HepG2 (cell line): ENCODE measurements around the gene PLB1. TPM values are rescaled to one million over a fixed set of nuclear protein-coding genes. Genes with fewer than 3 reads are reported as not detected.

Source experiments
- ATAC-seq: fragments of 200-7000 bp; cut with Tn5 transposase; 3 replicates; pipeline ENCODE4 v1.9.1; 2020; ENCODE audit warnings: mild to moderate bottlenecking, moderate library complexity
- BruUV-seq: library from RNA; stranded (reverse); fragments of 400-500 nt; replicated peaks from 2 replicates; lab custom pipeline; 2021; lab: Mats Ljungman, UMichigan
- CTCF ChIA-PET: fragments of 300-600 bp; formaldehyde crosslinking; extraction: SDS; loops from one replicate; lab custom pipeline; 2021; ENCODE audit warnings: low total read pairs, inconsistent platforms, low intra/inter-chr PET ratio; lab: Yijun Ruan, JAX
- POLR2A ChIA-PET: fragments of 350-600 bp; sonication (Branson Sonifier 250); formaldehyde crosslinking; loops from one replicate; lab custom pipeline; 2020; ENCODE audit warnings: antibody characterized with exemption, inconsistent platforms; lab: Yijun Ruan, JAX
- DNase-seq: peaks from one replicate; pipeline ENCODE4 v3.0.0-alpha.2; 2015; ENCODE audit warnings: low spot score
- FAIRE-seq: peaks from 3 replicates; lab custom pipeline; 2011; peaks lifted over from hg19 to GRCh38; lab: Jason Lieb, UNC
- H2AFZ ChIP-seq: one replicate; pipeline ENCODE4 v1.6.1; 2011; ENCODE audit warnings: low read length, inconsistent platforms
- H3K27ac ChIP-seq: fragments of 300-600 bp; 3 replicates; pipeline ENCODE4 v1.8.0; 2011; ENCODE audit warnings: mixed run types, mild to moderate bottlenecking, mixed read lengths, low read length, inconsistent platforms; ENCODE audit not compliant: insufficient read depth; ENCODE audit errors: extremely low read length
- H3K27me3 ChIP-seq, 2 experiments: fragments of 200-600 bp in 1 of 2; 2 replicates in 1 of 2; 3 replicates in 1 of 2; pipeline versions ENCODE4 v1.6.0 to v1.8.0; 2011; ENCODE audit warnings: low read length in 2 of 2, mild to moderate bottlenecking in 2 of 2, moderate library complexity in 2 of 2, inconsistent platforms in 1 of 2; ENCODE audit not compliant: insufficient read depth in 2 of 2, control insufficient read depth in 1 of 2
- H3K36me3 ChIP-seq, 2 experiments: fragments of 200-600 bp in 1 of 2; replicated peaks in 1 of 2; 2 replicates in 1 of 2; 3 replicates in 1 of 2; pipeline versions ENCODE4 v1.5.1 to v1.8.0; 2011; ENCODE audit warnings: low read length in 2 of 2, inconsistent platforms in 1 of 2; ENCODE audit not compliant: insufficient read depth in 2 of 2, control insufficient read depth in 1 of 2
- H3K4me1 ChIP-seq: 2 replicates; pipeline ENCODE4 v1.5.1; 2012; ENCODE audit warnings: low read length, inconsistent platforms; ENCODE audit not compliant: insufficient read depth
- H3K4me2 ChIP-seq: 2 replicates; pipeline ENCODE4 v1.6.0; 2011; ENCODE audit warnings: low read depth, low read length, inconsistent platforms
- H3K4me3 ChIP-seq, 3 experiments: fragments of 200-600 bp in 1 of 3; sonication (generic), shearing (Covaris generic) in 1 of 3; replicated peaks in 1 of 3; 2 replicates each; pipeline ENCODE4 v1.5.1; 2011 to 2016; ENCODE audit warnings: low read length in 3 of 3, inconsistent platforms in 2 of 3, low read depth in 2 of 3, mild to moderate bottlenecking in 2 of 3, control low read depth in 1 of 3, mixed read lengths in 1 of 3; ENCODE audit not compliant: insufficient read depth in 1 of 3
- H3K79me2 ChIP-seq: one replicate; pipeline ENCODE4 v1.6.1; 2011; ENCODE audit warnings: low read length, inconsistent platforms; ENCODE audit not compliant: insufficient read depth
- H3K9ac ChIP-seq: 2 replicates; pipeline ENCODE4 v1.6.0; 2011; ENCODE audit warnings: mild to moderate bottlenecking, low read depth, low read length, inconsistent platforms; ENCODE audit not compliant: insufficient read depth
- H3K9me3 ChIP-seq: 2 replicates; pipeline ENCODE4 v1.5.1; 2012; ENCODE audit warnings: mild to moderate bottlenecking, low read length
- H4K20me1 ChIP-seq: 2 replicates; pipeline ENCODE4 v1.6.0; 2011; ENCODE audit warnings: inconsistent platforms, mild to moderate bottlenecking, low read length, moderate library complexity; ENCODE audit not compliant: insufficient read depth
- ELF3 ChIP-seq: IDR thresholded peaks from 2 replicates; pipeline ENCODE4 v1.6.1; 2016; ENCODE audit warnings: missing genetic modification reagents, missing compliant biosample characterization
- IRF1 ChIP-seq: sonication (generic); formaldehyde crosslinking; IDR thresholded peaks from 2 replicates; pipeline ENCODE4 v1.4.0; 2020; ENCODE audit warnings: low read depth, mild to moderate bottlenecking, missing genetic modification reagents
- MXD3 ChIP-seq: IDR thresholded peaks from 2 replicates; pipeline ENCODE4 v1.6.1; 2016; ENCODE audit warnings: mild to moderate bottlenecking, missing biosample characterization, missing genetic modification reagents
- PPARG ChIP-seq: conservative IDR thresholded peaks from 2 replicates; pipeline ENCODE4 v1.6.1; 2016; ENCODE audit warnings: missing biosample characterization, missing genetic modification reagents
- TBX2 ChIP-seq: sonication (generic); formaldehyde crosslinking; IDR thresholded peaks from 2 replicates; pipeline ENCODE4 v1.5.0; 2020; ENCODE audit warnings: missing genetic modification reagents, mild to moderate bottlenecking, borderline replicate concordance
- ZGPAT ChIP-seq: IDR thresholded peaks from 2 replicates; pipeline ENCODE4 v1.6.1; 2016; ENCODE audit warnings: mild to moderate bottlenecking
- ZNF205 ChIP-seq: IDR thresholded peaks from 2 replicates; pipeline ENCODE4 v1.6.1; 2018; ENCODE audit warnings: missing biosample characterization, missing genetic modification reagents
- ZNF382 ChIP-seq: sonication (generic); formaldehyde crosslinking; IDR thresholded peaks from 2 replicates; pipeline ENCODE4 v1.5.0; 2020; ENCODE audit warnings: missing genetic modification reagents, mild to moderate bottlenecking, borderline replicate concordance
- ZNF570 ChIP-seq: sonication (generic); formaldehyde crosslinking; IDR thresholded peaks from 2 replicates; pipeline ENCODE4 v1.4.0; 2020; ENCODE audit warnings: mild to moderate bottlenecking, missing genetic modification reagents, borderline replicate concordance
- ZNF616 ChIP-seq: sonication (generic); formaldehyde crosslinking; IDR thresholded peaks from 2 replicates; pipeline ENCODE4 v1.5.0; 2020; ENCODE audit warnings: low read depth, mild to moderate bottlenecking, missing genetic modification reagents
- WGBS: methylation state at CpG from one replicate; pipeline ENCODE4 v1.1.6; 2017; ENCODE audit warnings: low lambda C conversion rate; 5-methylcytosine and 5-hydroxymethylcytosine counted together
- in situ Hi-C: cut with HindIII; loops from 2 replicates; pipeline ENCODE4 v1.10.0; 2017; ENCODE audit warnings: low pct_unique_long_range_greater_than_20kb; ENCODE audit not compliant: extremely low pct_ligation_motif_present
- intact Hi-C: fragments of 100-400 bp; cut with micrococcal nuclease; formaldehyde crosslinking; loops from one replicate; pipeline ENCODE4 v1.10.0; 2022; ENCODE audit not compliant: unreplicated experiment
- polyA plus RNA-seq, 8 experiments: library from polyadenylated mRNA; depleted of rRNA in 3 of 8; stranded (reverse) in 7 of 8; unstranded in 1 of 8; fragments of >200 nt; fragmentation: Illumina TruSeq in 4 of 8; extraction: Trizol in 4 of 8; gene quantifications; 2 replicates each; pipeline versions ENCODE4 v1.2.1 to v1.2.3, GENCODE V29; 2011 to 2016; ENCODE audit warnings: low read depth in 4 of 8, missing spikeins in 1 of 8, mixed read lengths in 1 of 8; ENCODE audit not compliant: insufficient read depth in 1 of 8
- total RNA-seq, 5 experiments: library from RNA; depleted of rRNA; stranded (reverse); fragments of >200 nt; fragmentation: Illumina TruSeq; extraction: Trizol; gene quantifications; 2 replicates each; pipeline ENCODE4 v1.2.3, GENCODE V29; 2016; ENCODE audit warnings: low read depth in 1 of 5
- TF ChIP-seq, protein P1 (sequence below): sonication (generic); formaldehyde crosslinking; IDR thresholded peaks from 2 replicates; pipeline ENCODE4 v1.4.0; 2020; ENCODE audit warnings: missing genetic modification reagents
- TF ChIP-seq, protein P2 (sequence below): sonication (generic); formaldehyde crosslinking; IDR thresholded peaks from 2 replicates; pipeline ENCODE4 v1.5.1; 2020; ENCODE audit warnings: missing genetic modification reagents, mild to moderate bottlenecking, borderline replicate concordance
- TF ChIP-seq, protein P3 (sequence below): sonication (generic); formaldehyde crosslinking; conservative IDR thresholded peaks from 2 replicates; pipeline ENCODE4 v1.4.0; 2020; ENCODE audit warnings: missing genetic modification reagents

Gene PLB1
- total and polyA plus RNA-seq, 2 of the 13 experiments (the other 11 are each of a cell fraction or from before 2014, with no cell fraction given): 0.20 to 1.8 TPM

GRCh38 chr2:28544405-28544921 lies 48.6 kb downstream of the PLB1 start:
- Histone ChIP-seq H3K9me3 (no peaks in the 10 kb centered on the region), H3K4me1 (peaks cover 46% of the 10 kb centered on the region), H3K27ac (peak overlapping the region; percentile 8), H3K9ac (peak overlapping the region; percentile 16), H2AFZ (no peak overlapping the region), H3K4me3 (peak overlapping the region; percentile 15 to 52 (median 17); a peak in 5 of 6 replicates), H3K36me3 (no peaks in the 10 kb centered on the region), H3K79me2 (no peaks in the 10 kb centered on the region), H4K20me1 (no peaks in the 10 kb centered on the region), H3K27me3 (peaks cover 0 to 13% of the 10 kb centered on the region in 2 experiments; a peak in 2 of 5 replicates), H3K4me2 (peak overlapping the region; percentile 80)
- ATAC-seq: peak; percentile 77
- ChIA-PET POLR2A (interaction anchor here (1.0 kb wide), 1 partner anchor 16 kb away, joined by 4 read pairs; no protein-coding TSS in a partner anchor), CTCF (no interaction called here)
- WGBS: under 1% methylated on average over 8 of the region's 8 CpGs
- no TSS peak for BruUV-seq
- DNase-seq: peak; percentile 92
- in situ Hi-C loops (no loop called here), intact Hi-C loops (no loop called here)
- FAIRE-seq: peak; percentile 90
- TF ChIP-seq IRF1 (CRISPR knock-in tag): no peak
- TF ChIP-seq, protein P1, sequence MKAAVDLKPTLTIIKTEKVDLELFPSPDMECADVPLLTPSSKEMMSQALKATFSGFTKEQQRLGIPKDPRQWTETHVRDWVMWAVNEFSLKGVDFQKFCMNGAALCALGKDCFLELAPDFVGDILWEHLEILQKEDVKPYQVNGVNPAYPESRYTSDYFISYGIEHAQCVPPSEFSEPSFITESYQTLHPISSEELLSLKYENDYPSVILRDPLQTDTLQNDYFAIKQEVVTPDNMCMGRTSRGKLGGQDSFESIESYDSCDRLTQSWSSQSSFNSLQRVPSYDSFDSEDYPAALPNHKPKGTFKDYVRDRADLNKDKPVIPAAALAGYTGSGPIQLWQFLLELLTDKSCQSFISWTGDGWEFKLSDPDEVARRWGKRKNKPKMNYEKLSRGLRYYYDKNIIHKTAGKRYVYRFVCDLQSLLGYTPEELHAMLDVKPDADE (CRISPR knock-in tag): no peak
- TF ChIP-seq, protein P2, sequence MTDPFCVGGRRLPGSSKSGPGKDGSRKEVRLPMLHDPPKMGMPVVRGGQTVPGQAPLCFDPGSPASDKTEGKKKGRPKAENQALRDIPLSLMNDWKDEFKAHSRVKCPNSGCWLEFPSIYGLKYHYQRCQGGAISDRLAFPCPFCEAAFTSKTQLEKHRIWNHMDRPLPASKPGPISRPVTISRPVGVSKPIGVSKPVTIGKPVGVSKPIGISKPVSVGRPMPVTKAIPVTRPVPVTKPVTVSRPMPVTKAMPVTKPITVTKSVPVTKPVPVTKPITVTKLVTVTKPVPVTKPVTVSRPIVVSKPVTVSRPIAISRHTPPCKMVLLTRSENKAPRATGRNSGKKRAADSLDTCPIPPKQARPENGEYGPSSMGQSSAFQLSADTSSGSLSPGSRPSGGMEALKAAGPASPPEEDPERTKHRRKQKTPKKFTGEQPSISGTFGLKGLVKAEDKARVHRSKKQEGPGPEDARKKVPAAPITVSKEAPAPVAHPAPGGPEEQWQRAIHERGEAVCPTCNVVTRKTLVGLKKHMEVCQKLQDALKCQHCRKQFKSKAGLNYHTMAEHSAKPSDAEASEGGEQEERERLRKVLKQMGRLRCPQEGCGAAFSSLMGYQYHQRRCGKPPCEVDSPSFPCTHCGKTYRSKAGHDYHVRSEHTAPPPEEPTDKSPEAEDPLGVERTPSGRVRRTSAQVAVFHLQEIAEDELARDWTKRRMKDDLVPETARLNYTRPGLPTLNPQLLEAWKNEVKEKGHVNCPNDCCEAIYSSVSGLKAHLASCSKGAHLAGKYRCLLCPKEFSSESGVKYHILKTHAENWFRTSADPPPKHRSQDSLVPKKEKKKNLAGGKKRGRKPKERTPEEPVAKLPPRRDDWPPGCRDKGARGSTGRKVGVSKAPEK (CRISPR knock-in tag): 0 out of 2 replicates have a peak, but pooled peaks have one; percentile 32
- no peak for TF ChIP-seq ZNF616 (CRISPR knock-in tag)
- TF ChIP-seq MXD3 (CRISPR knock-in tag): 0 out of 2 replicates have a peak, but pooled peaks have one; percentile 23
- TF ChIP-seq ZGPAT: peak; percentile 67; the same call in 1 of the 2 replicates
- peak; percentile 39; the same call in 1 of the 2 replicates for TF ChIP-seq ELF3 (CRISPR knock-in tag)
- TF ChIP-seq ZNF205 (CRISPR knock-in tag): peak; percentile 57; the same call in 1 of the 2 replicates
- TF ChIP-seq, protein P3, sequence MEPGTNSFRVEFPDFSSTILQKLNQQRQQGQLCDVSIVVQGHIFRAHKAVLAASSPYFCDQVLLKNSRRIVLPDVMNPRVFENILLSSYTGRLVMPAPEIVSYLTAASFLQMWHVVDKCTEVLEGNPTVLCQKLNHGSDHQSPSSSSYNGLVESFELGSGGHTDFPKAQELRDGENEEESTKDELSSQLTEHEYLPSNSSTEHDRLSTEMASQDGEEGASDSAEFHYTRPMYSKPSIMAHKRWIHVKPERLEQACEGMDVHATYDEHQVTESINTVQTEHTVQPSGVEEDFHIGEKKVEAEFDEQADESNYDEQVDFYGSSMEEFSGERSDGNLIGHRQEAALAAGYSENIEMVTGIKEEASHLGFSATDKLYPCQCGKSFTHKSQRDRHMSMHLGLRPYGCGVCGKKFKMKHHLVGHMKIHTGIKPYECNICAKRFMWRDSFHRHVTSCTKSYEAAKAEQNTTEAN (CRISPR knock-in tag): no peak
- TF ChIP-seq PPARG (CRISPR knock-in tag): peak; percentile 81
- no peak for TF ChIP-seq ZNF570 (CRISPR knock-in tag)
- TF ChIP-seq ZNF382: no peak
- TF ChIP-seq TBX2 (CRISPR knock-in tag): peak; percentile 84
